Stimulated activated memory B cell treated with anti-CD40 and anti-IgM and Interleukin-4, amounts not matched to agents 10 μg/mL and 1 μg/mL and 100 μg/mL, for 72 hours (primary cell): ENCODE measurements around the gene CHADL.

Experiments used
- ATAC-seq: fragments of 150-1000 bp; cut with Tn5 transposase; 2 replicates; pipeline ENCODE4 v1.10.0; 2021
- H3K27ac Mint-ChIP-seq: one replicate; pipeline ENCODE4 v1.8.0; 2022; ENCODE audit warnings: mild to moderate bottlenecking, mixed read lengths
- H3K27me3 Mint-ChIP-seq: one replicate; pipeline ENCODE4 v1.8.0; 2022; ENCODE audit warnings: mixed read lengths
- H3K36me3 Mint-ChIP-seq: one replicate; pipeline ENCODE4 v1.8.0; 2022; ENCODE audit warnings: mixed read lengths
- H3K4me1 Mint-ChIP-seq: one replicate; pipeline ENCODE4 v1.8.0; 2022; ENCODE audit warnings: mixed read lengths
- H3K4me3 Mint-ChIP-seq: one replicate; pipeline ENCODE4 v1.8.0; 2022; ENCODE audit warnings: mild to moderate bottlenecking, moderate library complexity, mixed read lengths
- H3K9me3 Mint-ChIP-seq: one replicate; pipeline ENCODE4 v1.8.0; 2022; ENCODE audit warnings: mixed read lengths

CHADL gene

GRCh38 chr22:41242396-41243117 is 1.8 kb upstream of the CHADL start:
- peaks cover under 1% of the 10 kb centered on the region for H3K4me1 Mint-ChIP-seq
- ATAC-seq, result no peak
- no peaks in the 10 kb centered on the region for H3K9me3 Mint-ChIP-seq
- H3K4me3 Mint-ChIP-seq, result no peak overlapping the region
- H3K36me3 Mint-ChIP-seq, result peaks cover 21% of the 10 kb centered on the region
- H3K27ac Mint-ChIP-seq, result no peak overlapping the region
- no peaks in the 10 kb centered on the region for H3K27me3 Mint-ChIP-seq

GRCh38 chr22:41241133-41241676 is 474 bp upstream of the CHADL start:
- H3K27me3 Mint-ChIP-seq, result no peaks in the 10 kb centered on the region
- H3K9me3 Mint-ChIP-seq, result no peaks in the 10 kb centered on the region
- peaks cover 9% of the 10 kb centered on the region for H3K4me1 Mint-ChIP-seq
- H3K27ac Mint-ChIP-seq, result no peak overlapping the region
- peaks cover 12% of the 10 kb centered on the region for H3K36me3 Mint-ChIP-seq
- H3K4me3 Mint-ChIP-seq, result no peak overlapping the region
- ATAC-seq, result no peak

GRCh38 chr22:41239443-41240128 is 1.1 kb downstream of the CHADL start:
- H3K27ac Mint-ChIP-seq, result no peak overlapping the region
- H3K4me1 Mint-ChIP-seq, result peaks cover 9% of the 10 kb centered on the region
- H3K27me3 Mint-ChIP-seq, result no peaks in the 10 kb centered on the region
- H3K36me3 Mint-ChIP-seq, result no peaks in the 10 kb centered on the region
- H3K9me3 Mint-ChIP-seq, result no peaks in the 10 kb centered on the region
- no peak for ATAC-seq
- H3K4me3 Mint-ChIP-seq, result no peak overlapping the region

GRCh38 chr22:41238570-41239442 is 1.9 kb downstream of the CHADL start:
- Mint-ChIP-seq H3K36me3 (no peaks in the 10 kb centered on the region), H3K27ac (no peak overlapping the region), H3K9me3 (no peaks in the 10 kb centered on the region), H3K4me1 (peaks cover 9% of the 10 kb centered on the region), H3K27me3 (no peaks in the 10 kb centered on the region), H3K4me3 (peak overlapping the region; percentile 61)
- ATAC-seq, result no peak

- Mint-ChIP-seq H3K36me3 (no peaks in the 10 kb centered on the region), H3K27ac (peak overlapping the region; percentile 47), H3K27me3 (no peaks in the 10 kb centered on the region), H3K4me1 (peaks cover 15% of the 10 kb centered on the region), H3K4me3 (peak overlapping the region; percentile 69), H3K9me3 (no peaks in the 10 kb centered on the region)
- ATAC-seq, result peak; percentile 94
Measured at GRCh38 chr22:41237707-41238569, 2.8 kb downstream of the CHADL start.

GRCh38 chr22:41237036-41237706 is 3.6 kb downstream of the CHADL start:
- peak overlapping the region; percentile 69 for H3K4me3 Mint-ChIP-seq
- no peak for ATAC-seq
- H3K27ac Mint-ChIP-seq, result peak overlapping the region; percentile 47
- H3K4me1 Mint-ChIP-seq, result peaks cover 19% of the 10 kb centered on the region
- H3K27me3 Mint-ChIP-seq, result no peaks in the 10 kb centered on the region
- no peaks in the 10 kb centered on the region for H3K36me3 Mint-ChIP-seq
- no peaks in the 10 kb centered on the region for H3K9me3 Mint-ChIP-seq

GRCh38 chr22:41234815-41235695 is 5.7 kb downstream of the CHADL start:
- H3K4me1 Mint-ChIP-seq, result peaks cover 19% of the 10 kb centered on the region
- no peak for ATAC-seq
- peaks cover 7% of the 10 kb centered on the region for H3K36me3 Mint-ChIP-seq
- no peak overlapping the region for H3K4me3 Mint-ChIP-seq
- H3K9me3 Mint-ChIP-seq, result no peaks in the 10 kb centered on the region
- H3K27me3 Mint-ChIP-seq, result no peaks in the 10 kb centered on the region
- H3K27ac Mint-ChIP-seq, result no peak overlapping the region

GRCh38 chr22:41231369-41231768 is 9.4 kb downstream of the CHADL start:
- Mint-ChIP-seq H3K9me3 (no peaks in the 10 kb centered on the region), H3K27ac (no peak overlapping the region), H3K4me3 (no peak overlapping the region), H3K4me1 (peaks cover 10% of the 10 kb centered on the region), H3K36me3 (peaks cover 26% of the 10 kb centered on the region), H3K27me3 (no peaks in the 10 kb centered on the region)
- no peak for ATAC-seq

GRCh38 chr22:41230401-41230785 is 10.3 kb downstream of the CHADL start:
- H3K4me1 Mint-ChIP-seq, result peaks cover 10% of the 10 kb centered on the region
- no peaks in the 10 kb centered on the region for H3K9me3 Mint-ChIP-seq
- peaks cover 31% of the 10 kb centered on the region for H3K36me3 Mint-ChIP-seq
- H3K27me3 Mint-ChIP-seq, result no peaks in the 10 kb centered on the region
- no peak overlapping the region for H3K4me3 Mint-ChIP-seq
- H3K27ac Mint-ChIP-seq, result no peak overlapping the region
- no peak for ATAC-seq

- Mint-ChIP-seq H3K27ac (no peak overlapping the region), H3K4me3 (no peak overlapping the region), H3K27me3 (no peaks in the 10 kb centered on the region), H3K36me3 (peaks cover 36% of the 10 kb centered on the region), H3K9me3 (no peaks in the 10 kb centered on the region), H3K4me1 (peaks cover 10% of the 10 kb centered on the region)
- ATAC-seq, result no peak
Measured at GRCh38 chr22:41229730-41230400, 10.9 kb downstream of the CHADL start.

- Mint-ChIP-seq H3K36me3 (peaks cover 42% of the 10 kb centered on the region), H3K4me1 (peaks cover 10% of the 10 kb centered on the region), H3K27me3 (no peaks in the 10 kb centered on the region), H3K27ac (no peak overlapping the region), H3K9me3 (no peaks in the 10 kb centered on the region), H3K4me3 (no peak overlapping the region)
- no peak for ATAC-seq
Measured at GRCh38 chr22:41229215-41229614, 11.5 kb downstream of the CHADL start.

GRCh38 chr22:41226723-41227655 is 13.7 kb downstream of the CHADL start:
- Mint-ChIP-seq H3K4me3 (no peak overlapping the region), H3K27me3 (no peaks in the 10 kb centered on the region), H3K4me1 (no peaks in the 10 kb centered on the region), H3K27ac (no peak overlapping the region), H3K36me3 (peaks cover 51% of the 10 kb centered on the region), H3K9me3 (no peaks in the 10 kb centered on the region)
- no peak for ATAC-seq
